Activated T-cell treated with anti-CD3 and anti-CD28 coated beads, Interleukin-2, amount 50 U/mL, for 4 hours (primary cell): ENCODE data around the gene SPANXD. TPM values are rescaled to one million over a fixed set of nuclear protein-coding genes. Genes with fewer than 3 reads are reported as not detected.

Source experiments
- total RNA-seq, 3 donors: library from RNA; stranded (reverse); gene quantifications; one replicate each; pipeline ENCODE4 v1.2.1, GENCODE V29; 2021

SPANXD gene
- total RNA-seq, 3 donors from 2014 or later = not detected

Other genes with a start within 250 kb of the SPANXD start
- gene SPANXA1, start 114.0 kb downstream of the SPANXD start, total RNA-seq = not detected
- not detected for gene SPANXA2, start 109.0 kb downstream of the SPANXD start, total RNA-seq
- gene MAGEC3, start 139.6 kb upstream of the SPANXD start, total RNA-seq = not detected
- not detected for gene MAGEC1, start 205.2 kb upstream of the SPANXD start, total RNA-seq